Upper lobe of left lung (tissue), 4 donors: ENCODE data around the gene MAGI2.

Experiments used
- EP300 ChIP-seq, 4 donors: sonication (generic); formaldehyde crosslinking; IDR thresholded peaks; one replicate each; pipeline ENCODE4 v1.5.1; 2017; ENCODE audit warnings: antibody characterized with exemption in 4 of 4, control low read depth in 2 of 4
- POLR2A ChIP-seq, 4 donors: fragments of 450-650 bp; IDR thresholded peaks; one replicate each; pipeline ENCODE4 v1.5.1; 2016 to 2017; ENCODE audit warnings: antibody characterized with exemption in 4 of 4, mild to moderate bottlenecking in 2 of 4
- TF ChIP-seq, protein P1 (sequence below), 6 experiments: fragments of 450-650 bp in 4 of 6; fragments of 200-600 bp in 2 of 6; sonication (generic) in 2 of 6; IDR thresholded peaks; one replicate each; pipeline ENCODE4 v1.5.1; 2016 to 2019; ENCODE audit warnings: antibody characterized with exemption in 6 of 6

- TF ChIP-seq, protein P1, sequence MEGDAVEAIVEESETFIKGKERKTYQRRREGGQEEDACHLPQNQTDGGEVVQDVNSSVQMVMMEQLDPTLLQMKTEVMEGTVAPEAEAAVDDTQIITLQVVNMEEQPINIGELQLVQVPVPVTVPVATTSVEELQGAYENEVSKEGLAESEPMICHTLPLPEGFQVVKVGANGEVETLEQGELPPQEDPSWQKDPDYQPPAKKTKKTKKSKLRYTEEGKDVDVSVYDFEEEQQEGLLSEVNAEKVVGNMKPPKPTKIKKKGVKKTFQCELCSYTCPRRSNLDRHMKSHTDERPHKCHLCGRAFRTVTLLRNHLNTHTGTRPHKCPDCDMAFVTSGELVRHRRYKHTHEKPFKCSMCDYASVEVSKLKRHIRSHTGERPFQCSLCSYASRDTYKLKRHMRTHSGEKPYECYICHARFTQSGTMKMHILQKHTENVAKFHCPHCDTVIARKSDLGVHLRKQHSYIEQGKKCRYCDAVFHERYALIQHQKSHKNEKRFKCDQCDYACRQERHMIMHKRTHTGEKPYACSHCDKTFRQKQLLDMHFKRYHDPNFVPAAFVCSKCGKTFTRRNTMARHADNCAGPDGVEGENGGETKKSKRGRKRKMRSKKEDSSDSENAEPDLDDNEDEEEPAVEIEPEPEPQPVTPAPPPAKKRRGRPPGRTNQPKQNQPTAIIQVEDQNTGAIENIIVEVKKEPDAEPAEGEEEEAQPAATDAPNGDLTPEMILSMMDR (IDR thresholded peaks at IDR 0.05) = no peak
- TF ChIP-seq POLR2A (IDR thresholded peaks at IDR 0.05) = no peak
- TF ChIP-seq EP300 (IDR thresholded peaks at IDR 0.05) = no peak
Measured at GRCh38 chr7:78616539-78616938, 836.9 kb downstream of the MAGI2 start.
